GM23248 (cell line): ENCODE measurements around the gene EHMT1. TPM values are rescaled to one million over a fixed set of nuclear protein-coding genes. Genes with fewer than 3 reads are reported as not detected.

ENCODE experiments used
- DNase-seq: peaks from one replicate; pipeline ENCODE4 v3.0.0-alpha.2; 2015
- H2AFZ ChIP-seq: fragments of 200-600 bp; sonication (generic); 2 replicates; pipeline ENCODE4 v1.6.1; 2016; ENCODE audit warnings: antibody characterized with exemption
- H3F3A ChIP-seq: fragments of 200-600 bp; sonication (generic); 2 replicates; pipeline ENCODE4 v1.6.1; 2016; ENCODE audit warnings: mild to moderate bottlenecking, antibody characterized with exemption, mixed run types; ENCODE audit not compliant: insufficient read depth
- H3K27ac ChIP-seq: fragments of 200-600 bp; sonication (generic); 2 replicates; pipeline ENCODE4 v1.5.1; 2016; ENCODE audit warnings: mild to moderate bottlenecking
- H3K27me3 ChIP-seq: fragments of 200-600 bp; sonication (generic); replicated peaks from 2 replicates; pipeline ENCODE4 v1.6.1; 2016; ENCODE audit warnings: mild to moderate bottlenecking; ENCODE audit not compliant: insufficient read depth
- H3K36me3 ChIP-seq: fragments of 200-600 bp; sonication (generic); 2 replicates; pipeline ENCODE4 v1.6.1; 2016; ENCODE audit warnings: low read depth, mild to moderate bottlenecking
- H3K4me1 ChIP-seq: fragments of 200-600 bp; sonication (generic); 2 replicates; pipeline ENCODE4 v1.6.1; 2016; ENCODE audit warnings: mild to moderate bottlenecking; ENCODE audit not compliant: insufficient read depth
- H3K4me2 ChIP-seq: fragments of 200-600 bp; sonication (generic); one replicate; pipeline ENCODE4 v1.6.1; 2016; ENCODE audit warnings: mild to moderate bottlenecking; ENCODE audit not compliant: unreplicated experiment
- H3K4me3 ChIP-seq: fragments of 200-600 bp; sonication (generic); 2 replicates; pipeline ENCODE4 v1.5.1; 2016; ENCODE audit warnings: mild to moderate bottlenecking
- H3K79me2 ChIP-seq: fragments of 200-600 bp; sonication (generic); 2 replicates; pipeline ENCODE4 v1.6.1; 2016; ENCODE audit warnings: mild to moderate bottlenecking; ENCODE audit not compliant: insufficient read depth
- H3K9ac ChIP-seq: fragments of 200-600 bp; sonication (generic); 2 replicates; pipeline ENCODE4 v1.6.1; 2016; ENCODE audit warnings: mild to moderate bottlenecking
- H3K9me2 ChIP-seq: fragments of 200-600 bp; sonication (generic); 2 replicates; pipeline ENCODE4 v1.6.1; 2016; ENCODE audit warnings: mixed run types, mild to moderate bottlenecking, moderate library complexity; ENCODE audit not compliant: insufficient read depth
- H3K9me3 ChIP-seq: fragments of 200-600 bp; sonication (generic); one replicate; pipeline ENCODE4 v1.6.1; 2017; ENCODE audit warnings: low read depth
- H4K20me1 ChIP-seq: fragments of 200-600 bp; sonication (generic); 2 replicates; pipeline ENCODE4 v1.6.0; 2016; ENCODE audit not compliant: insufficient read depth
- EZH2 ChIP-seq: fragments of 200-600 bp; sonication (generic); IDR thresholded peaks from 2 replicates; pipeline ENCODE4 v1.6.1; 2018; ENCODE audit warnings: antibody characterized with exemption, mild to moderate bottlenecking; ENCODE audit not compliant: insufficient read depth, poor library complexity, severe bottlenecking
- EZH2phosphoT487 ChIP-seq: fragments of 200-600 bp; sonication (generic); IDR thresholded peaks from 2 replicates; pipeline ENCODE4 v1.6.1; 2018; ENCODE audit warnings: antibody characterized with exemption, moderate library complexity, mild to moderate bottlenecking, low read depth; ENCODE audit not compliant: insufficient read depth
- WGBS, 2 experiments: methylation state at CpG; one replicate each; pipeline ENCODE4 v1.1.6; 2015 to 2017; ENCODE audit warnings: low lambda C conversion rate in 2 of 2, low coverage in 1 of 2; ENCODE audit errors: missing lambda C conversion rate in 2 of 2; 5-methylcytosine and 5-hydroxymethylcytosine counted together
- in situ Hi-C: fragments of 300-500 bp; cut with MboI; formaldehyde crosslinking; loops from 2 replicates; pipeline ENCODE4 v1.15.0; 2020
- polyA plus RNA-seq: library from polyadenylated mRNA; unstranded; fragments of >200 nt; fragmentation: Nextera tagmentation; extraction: Ambion mirVana; gene quantifications from 2 replicates; pipeline ENCODE4 v1.2.1, GENCODE V29; 2016
- total RNA-seq: library from RNA; depleted of rRNA; stranded (reverse); fragments of >200 nt; shearing (Covaris generic); gene quantifications from 2 replicates; pipeline ENCODE4 v1.2.3, GENCODE V29; 2014

The EHMT1 gene
- total and polyA plus RNA-seq, 2 experiments from 2014 or later, result 26.8 to 31.0 TPM

GRCh38 chr9:137752426-137752825 lies 133.6 kb downstream of the EHMT1 start:
- Histone ChIP-seq H3K9ac (no peak overlapping the region), H3K36me3 (no peaks in the 10 kb centered on the region; the same call in 1 of the 2 replicates), H3K27ac (no peak overlapping the region), H3K9me3 (no peaks in the 10 kb centered on the region), H3K4me3 (no peak overlapping the region), H3K4me2 (no peak overlapping the region), H3K79me2 (peaks cover 21% of the 10 kb centered on the region), H3F3A (no peaks in the 10 kb centered on the region), H4K20me1 (no peaks in the 10 kb centered on the region), H3K9me2 (no peaks in the 10 kb centered on the region), H3K27me3 (no peaks in the 10 kb centered on the region), H3K4me1 (peaks cover 4% of the 10 kb centered on the region), H2AFZ (no peak overlapping the region)
- 85% methylated on average over 14 of the region's 14 CpGs for WGBS, 2 experiments
- TF ChIP-seq EZH2 (no peak), EZH2phosphoT487 (no peak)
- no peak for DNase-seq
- in situ Hi-C loops, result no loop called here

- Histone ChIP-seq H3K4me3 (no peak overlapping the region), H3K4me2 (no peak overlapping the region), H3K9me3 (no peaks in the 10 kb centered on the region), H3K9me2 (no peaks in the 10 kb centered on the region), H2AFZ (no peak overlapping the region), H3K27me3 (no peaks in the 10 kb centered on the region), H3K4me1 (peaks cover 12% of the 10 kb centered on the region), H3K36me3 (peaks cover 1% of the 10 kb centered on the region), H3K27ac (no peak overlapping the region), H4K20me1 (no peaks in the 10 kb centered on the region), H3K79me2 (peaks cover 21% of the 10 kb centered on the region), H3F3A (no peaks in the 10 kb centered on the region), H3K9ac (no peak overlapping the region)
- in situ Hi-C loops, result no loop called here
- DNase-seq, result no peak
- 88 to 91% methylated on average over 22 of the region's 22 CpGs for WGBS, 2 experiments
- no peak for TF ChIP-seq EZH2
- no peak for TF ChIP-seq EZH2phosphoT487
These were observed 134.5 kb downstream of the EHMT1 start for GRCh38 chr9:137753192-137753765.

- Histone ChIP-seq H3K36me3 (peaks cover 4% of the 10 kb centered on the region; the same call in 1 of the 2 replicates), H3K9me3 (no peaks in the 10 kb centered on the region), H3K79me2 (peaks cover 5% of the 10 kb centered on the region), H3K27me3 (no peaks in the 10 kb centered on the region), H2AFZ (no peak overlapping the region), H3K9me2 (no peaks in the 10 kb centered on the region), H3K4me3 (no peak overlapping the region), H4K20me1 (no peaks in the 10 kb centered on the region), H3F3A (no peaks in the 10 kb centered on the region), H3K4me2 (no peak overlapping the region), H3K9ac (no peak overlapping the region), H3K27ac (no peak overlapping the region), H3K4me1 (peaks cover 12% of the 10 kb centered on the region)
- in situ Hi-C loops, result no loop called here
- TF ChIP-seq EZH2phosphoT487 (no peak), EZH2 (no peak)
- 96 to 99% methylated on average over 7 of the region's 7 CpGs for WGBS, 2 experiments
- DNase-seq, result no peak
These were observed 136.6 kb downstream of the EHMT1 start for GRCh38 chr9:137755261-137755927.

- in situ Hi-C loops, result no loop called here
- H3K9me2 ChIP-seq, result no peaks in the 10 kb centered on the region
- no peaks in the 10 kb centered on the region for H3K9me3 ChIP-seq
- H3K27me3 ChIP-seq, result no peaks in the 10 kb centered on the region
- peaks cover 4% of the 10 kb centered on the region; the same call in 1 of the 2 replicates for H3K36me3 ChIP-seq
- H3K4me3 ChIP-seq, result no peak overlapping the region
- no peak for DNase-seq
- peaks cover 12% of the 10 kb centered on the region for H3K4me1 ChIP-seq
- H2AFZ ChIP-seq, result no peak overlapping the region
- H3K79me2 ChIP-seq, result peaks cover 3% of the 10 kb centered on the region
- H3F3A ChIP-seq, result no peaks in the 10 kb centered on the region
- H3K9ac ChIP-seq, result no peak overlapping the region
- 78 to 81% methylated on average over 13 of the region's 13 CpGs for WGBS, 2 experiments
- TF ChIP-seq EZH2phosphoT487, result no peak
- TF ChIP-seq EZH2, result no peak
- no peak overlapping the region for H3K27ac ChIP-seq
- no peak overlapping the region for H3K4me2 ChIP-seq
- no peaks in the 10 kb centered on the region for H4K20me1 ChIP-seq
These were observed 137.4 kb downstream of the EHMT1 start for GRCh38 chr9:137756045-137756744.
